ENCODE measurements around the gene GRIN3B.
"Not testable (repeated sequence)": the region's sequence is repeated elsewhere in the genome, so short reads cannot be mapped to it uniquely, and the experiment has no call there.

The GRIN3B gene

GRCh38 chr19:1019616-1019961 lies 19.4 kb downstream of the GRIN3B start:
- DNase-seq (ENCODE audit: low read depth in 3 of 3): no peak

- DNase-seq (ENCODE audit: low read depth in 3 of 3): no peak
Measured at GRCh38 chr19:1019980-1020867, 20.0 kb downstream of the GRIN3B start.

GRCh38 chr19:1020868-1021425 lies 20.7 kb downstream of the GRIN3B start, which contains the start of gene TMEM259:
Gene TMEM259, minus strand, starts transcription at chr19:1021123. Its CDS starts 127 bp downstream, at chr19:1020996.
- peak; percentile 92 to 97 (median 93) for DNase-seq (ENCODE audit: low read depth in 3 of 3)

GRCh38 chr19:1023883-1024188 lies 23.6 kb downstream of the GRIN3B start:
- not testable (repeated sequence) for DNase-seq (ENCODE audit: low read depth in 3 of 3)

GRCh38 chr19:1025080-1025479 lies 24.9 kb downstream of the GRIN3B start:
- DNase-seq (ENCODE audit: low read depth in 3 of 3): not testable (repeated sequence)

- DNase-seq (ENCODE audit: low read depth in 3 of 3): peak in 1 of 3 experiments; percentile 72
Measured at GRCh38 chr19:1025960-1026782, 26.0 kb downstream of the GRIN3B start, which contains the start of gene CNN2. Gene CNN2, plus strand, starts transcription at chr19:1026608. Its CDS starts 54 bp downstream, at chr19:1026662.

GRCh38 chr19:1026783-1027649 lies 26.8 kb downstream of the GRIN3B start:
- DNase-seq (ENCODE audit: low read depth in 3 of 3): no peak

GRCh38 chr19:1027650-1028061 lies 27.4 kb downstream of the GRIN3B start:
- DNase-seq (ENCODE audit: low read depth in 3 of 3): no peak

GRCh38 chr19:1028062-1028926 lies 28.1 kb downstream of the GRIN3B start:
- DNase-seq (ENCODE audit: low read depth in 3 of 3): peak in 1 of 3 experiments; percentile 52

GRCh38 chr19:1032264-1032867 lies 32.1 kb downstream of the GRIN3B start:
- DNase-seq (ENCODE audit: low read depth in 3 of 3): no peak

- no peak for DNase-seq (ENCODE audit: low read depth in 3 of 3)
Measured at GRCh38 chr19:1035998-1036621, 35.9 kb downstream of the GRIN3B start.

GRCh38 chr19:1037621-1038064 lies 37.4 kb downstream of the GRIN3B start:
- no peak for DNase-seq (ENCODE audit: low read depth in 3 of 3)

GRCh38 chr19:1038978-1039645 lies 38.9 kb downstream of the GRIN3B start:
- DNase-seq (ENCODE audit: low read depth in 3 of 3): no peak

- peak; percentile 97 to 100 (median 98) for DNase-seq (ENCODE audit: low read depth in 3 of 3)
Measured at GRCh38 chr19:1039646-1040475, 39.6 kb downstream of the GRIN3B start, which contains the start of gene ABCA7. Gene ABCA7, plus strand, starts transcription at chr19:1040107. Its CDS starts 1,255 bp downstream, at chr19:1041362.

- peak; percentile 77 to 93 (median 86) for DNase-seq (ENCODE audit: low read depth in 3 of 3)
Measured at GRCh38 chr19:1040476-1041271, 40.5 kb downstream of the GRIN3B start.

GRCh38 chr19:1041272-1041834 lies 41.1 kb downstream of the GRIN3B start:
- no peak for DNase-seq (ENCODE audit: low read depth in 3 of 3)

Measured in stimulated activated CD4-positive, alpha-beta T cell treated with anti-CD3 and anti-CD28 coated beads, TNF-alpha, amount 100 ng/mL, for 24 hours (primary cell).